GM18861 (cell line): Measurements from ENCODE around the gene CCDC198.

ENCODE experiments used
- ATAC-seq: cut with Tn5 transposase; IDR thresholded peaks from one replicate; pipeline ENCODE4 v1.9.1; 2021; ENCODE audit not compliant: unreplicated experiment

Gene CCDC198, protein sequence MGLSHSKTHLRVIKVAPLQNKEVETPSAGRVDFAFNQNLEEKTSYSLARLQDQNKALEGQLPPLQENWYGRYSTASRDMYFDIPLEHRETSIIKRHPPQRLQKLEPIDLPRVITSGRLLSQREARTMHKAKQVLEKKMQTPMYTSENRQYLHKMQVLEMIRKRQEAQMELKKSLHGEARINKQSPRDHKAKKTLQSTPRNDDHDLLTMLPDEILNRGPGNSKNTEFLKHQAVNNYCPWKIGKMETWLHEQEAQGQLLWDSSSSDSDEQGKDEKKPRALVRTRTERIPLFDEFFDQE

DNA sequence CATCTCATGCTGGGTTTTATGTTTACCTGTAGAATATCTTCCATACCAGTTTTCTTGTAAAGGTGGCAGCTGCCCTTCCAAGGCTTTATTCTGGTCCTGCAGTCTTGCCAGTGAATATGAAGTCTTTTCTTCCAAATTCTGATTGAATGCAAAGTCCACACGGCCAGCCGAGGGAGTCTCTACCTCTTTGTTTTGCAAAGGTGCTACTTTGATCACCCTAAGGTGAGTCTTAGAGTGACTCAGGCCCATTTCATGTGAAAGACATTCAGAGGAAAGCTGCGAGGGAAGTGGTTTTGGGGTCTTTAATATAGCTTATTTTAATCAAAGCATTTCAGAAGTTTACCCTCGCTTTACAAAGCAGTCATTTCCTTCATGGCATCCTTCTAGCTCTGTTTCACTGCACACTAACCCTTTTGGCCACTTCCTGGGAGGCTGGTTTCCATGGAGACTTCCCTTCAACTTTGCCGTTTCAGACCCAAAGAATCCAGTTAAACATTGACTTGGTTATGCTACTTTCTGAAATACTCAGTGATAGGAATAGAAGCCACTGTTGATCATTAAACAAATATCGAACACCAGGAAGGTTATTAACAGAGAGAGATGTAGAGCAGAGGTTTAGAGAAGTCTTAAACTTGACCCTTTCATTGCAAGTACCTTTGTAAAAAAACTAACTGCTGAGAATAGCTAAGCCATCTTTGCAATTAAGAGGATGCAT is at the start of gene CCDC198:
TSS of gene CCDC198 (minus strand) at position 391 of the 715 bp plus-strand sequence. CDS start at position 249, 142 bp downstream.
- ATAC-seq, result peak; percentile 85

DNA sequence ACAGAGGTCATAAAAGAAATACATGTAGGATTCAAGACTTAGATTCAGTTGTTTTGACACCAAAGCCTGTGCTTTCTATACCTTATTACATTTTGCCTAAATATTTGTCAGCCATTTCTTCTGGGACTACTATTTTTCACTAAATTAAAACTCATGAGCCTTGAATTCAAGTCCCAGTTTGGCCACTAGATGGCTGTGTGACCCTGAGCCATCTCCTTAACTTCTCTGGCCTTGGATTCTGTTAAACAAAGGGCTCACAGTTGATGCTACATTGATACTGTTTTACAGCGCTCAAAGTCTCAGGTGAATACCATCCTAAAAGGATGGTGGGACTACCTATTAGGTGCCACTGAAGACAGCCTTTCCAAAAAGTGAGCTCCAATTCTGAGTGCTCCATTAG is 39.6 kb upstream of the CCDC198 start:
- peak; percentile 56 for ATAC-seq

DNA sequence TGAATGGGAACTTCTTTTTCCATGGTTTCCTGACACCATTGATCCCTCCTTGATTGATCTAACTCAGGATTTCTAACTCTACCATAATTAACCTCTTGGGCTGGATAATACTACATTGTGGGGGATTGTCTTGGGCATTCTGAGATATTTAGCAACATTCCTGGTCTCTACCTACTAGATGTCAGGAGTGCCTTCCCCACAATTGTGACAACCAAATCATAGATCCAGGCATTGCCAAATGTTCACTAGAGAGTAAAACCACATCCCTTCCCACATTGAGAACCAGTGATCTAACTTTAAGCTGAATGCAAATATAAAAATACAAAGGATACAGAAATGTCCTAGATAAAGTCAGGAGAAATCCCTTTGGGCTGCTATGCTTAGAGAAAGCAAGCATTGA is 36.9 kb upstream of the CCDC198 start:
- no peak for ATAC-seq

DNA sequence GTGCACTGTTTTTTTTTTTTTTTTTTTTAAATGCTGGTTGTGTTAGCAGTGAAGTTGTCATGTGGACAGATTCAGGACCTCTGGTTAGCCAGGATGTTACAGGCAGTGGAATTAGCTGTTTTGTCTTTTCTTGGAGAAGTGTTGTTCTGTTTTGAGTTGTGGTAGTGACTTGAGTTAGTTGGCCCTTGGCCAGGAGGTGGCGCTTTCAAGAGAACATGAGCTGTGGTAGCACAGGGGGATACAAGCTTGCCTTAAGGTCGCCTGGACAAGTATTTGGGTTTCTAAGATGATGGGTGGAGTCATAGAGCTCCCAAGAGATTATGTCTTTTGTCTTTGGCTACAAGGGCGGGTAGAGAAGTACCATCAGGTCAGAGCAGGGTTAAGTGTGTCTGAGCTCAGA is 33.3 kb upstream of the CCDC198 start:
- no peak for ATAC-seq

DNA sequence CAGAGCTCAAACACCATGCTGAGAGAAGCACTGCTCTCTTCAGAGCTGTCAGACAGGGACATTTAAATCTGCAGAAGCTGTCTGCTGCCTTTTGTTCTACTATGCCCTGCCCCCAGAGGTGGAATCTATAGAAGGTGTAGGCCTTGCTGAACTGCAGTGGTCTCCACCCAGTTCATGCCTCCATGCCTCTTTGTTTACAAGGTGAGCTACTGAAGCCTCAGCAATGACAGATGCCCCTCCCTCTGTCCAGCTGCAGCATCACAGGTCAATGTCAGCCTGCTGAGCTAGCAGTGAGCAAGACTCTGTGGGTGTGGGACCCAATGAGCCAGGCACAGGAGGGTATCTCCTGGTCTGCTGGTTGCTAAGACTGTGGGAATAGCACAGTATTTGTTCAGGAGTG is 25.4 kb upstream of the CCDC198 start:
- no peak for ATAC-seq

DNA sequence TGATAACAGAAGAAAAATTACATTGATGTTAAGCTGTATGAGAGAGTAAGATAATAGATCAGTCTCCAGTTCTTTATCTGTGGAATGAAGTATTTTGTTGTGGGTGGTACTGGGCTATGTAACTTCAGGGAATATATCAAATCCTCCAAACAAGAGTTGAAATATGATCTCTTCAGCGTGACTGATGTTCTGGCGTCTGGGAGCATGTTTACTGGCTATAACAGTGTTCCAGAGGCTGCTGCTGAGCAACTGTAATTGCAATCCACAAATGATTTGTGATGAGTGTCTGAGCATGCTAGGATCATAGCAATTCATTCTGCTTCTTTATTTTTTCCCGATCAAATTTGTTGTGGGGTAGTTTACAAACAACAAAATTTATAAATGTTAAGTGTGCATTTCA is 18.6 kb upstream of the CCDC198 start:
- ATAC-seq, result no peak

DNA sequence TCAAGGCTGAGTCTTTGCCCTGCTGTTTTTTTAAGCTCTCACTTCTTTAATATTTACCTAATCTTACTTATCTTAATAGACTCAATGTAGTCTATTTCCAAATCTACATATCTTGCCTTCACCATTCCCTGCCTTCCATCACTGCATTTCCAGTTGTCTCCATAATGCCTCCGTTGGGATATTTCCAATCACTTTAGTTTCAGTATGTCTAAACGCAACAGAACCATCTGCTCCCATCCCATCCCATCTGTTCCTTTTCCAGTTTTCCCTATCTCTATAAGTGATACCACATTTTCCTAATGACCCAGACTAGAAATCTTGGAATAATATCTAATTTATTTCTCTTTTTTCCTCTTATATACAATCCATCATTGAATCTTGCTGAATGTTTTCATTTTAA is 15.1 kb upstream of the CCDC198 start:
- ATAC-seq, result no peak

DNA sequence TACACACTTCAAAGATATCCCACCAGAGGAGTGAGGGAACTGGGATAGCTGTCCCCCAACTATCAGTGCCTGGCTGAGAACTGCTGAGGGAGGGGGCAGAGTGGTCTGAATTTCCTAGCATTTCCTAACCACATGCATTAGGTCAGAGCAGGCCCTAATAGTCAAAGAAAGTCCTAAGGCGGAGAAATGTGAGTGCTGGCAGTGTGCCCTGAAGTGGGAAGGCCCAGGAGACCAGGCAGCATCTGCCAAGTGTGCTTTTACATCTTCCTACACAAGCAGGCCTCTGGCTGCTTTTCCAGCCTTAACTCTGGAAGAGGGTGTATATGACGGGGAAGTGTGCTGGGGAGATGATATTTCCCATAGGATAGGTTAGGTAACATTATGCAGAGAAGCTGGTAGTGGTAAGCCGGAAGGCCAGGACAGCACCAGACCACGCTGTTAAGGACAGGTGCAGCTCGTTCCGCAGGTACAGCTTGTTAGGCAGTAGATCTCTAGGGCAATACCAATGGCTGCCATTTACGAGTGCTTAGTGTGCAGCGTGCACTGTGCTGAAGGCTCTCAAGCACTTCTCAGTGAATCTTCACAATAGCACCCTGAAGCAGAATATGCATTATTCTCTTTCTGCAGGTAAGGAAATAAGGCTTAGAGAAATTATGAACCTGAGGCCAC is 9.1 kb upstream of the CCDC198 start:
- no peak for ATAC-seq

DNA sequence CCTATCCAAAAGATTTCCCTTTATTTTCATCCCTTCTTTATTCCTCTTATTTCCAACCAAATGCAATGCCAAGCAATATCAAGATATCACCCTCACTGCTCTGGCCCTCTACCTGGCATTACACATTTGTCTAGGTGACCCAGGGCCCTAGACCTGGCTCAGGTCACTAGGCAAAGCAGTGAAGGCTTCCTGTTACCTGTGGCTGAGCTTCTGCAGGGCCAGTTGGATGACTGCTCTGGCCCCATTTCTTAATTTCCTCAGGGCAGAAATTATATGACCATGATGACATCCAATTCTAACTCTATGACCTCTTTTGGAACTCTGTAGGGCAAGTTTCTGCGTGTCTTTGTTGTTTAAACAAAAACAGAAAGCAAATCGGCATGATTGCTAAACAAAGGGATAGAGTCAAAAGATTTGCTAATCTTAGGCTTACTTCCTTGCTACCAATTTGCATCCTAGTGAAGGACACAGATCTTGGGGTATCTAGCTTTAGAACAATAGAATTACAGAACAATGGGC is 7.4 kb upstream of the CCDC198 start:
- no peak for ATAC-seq

DNA sequence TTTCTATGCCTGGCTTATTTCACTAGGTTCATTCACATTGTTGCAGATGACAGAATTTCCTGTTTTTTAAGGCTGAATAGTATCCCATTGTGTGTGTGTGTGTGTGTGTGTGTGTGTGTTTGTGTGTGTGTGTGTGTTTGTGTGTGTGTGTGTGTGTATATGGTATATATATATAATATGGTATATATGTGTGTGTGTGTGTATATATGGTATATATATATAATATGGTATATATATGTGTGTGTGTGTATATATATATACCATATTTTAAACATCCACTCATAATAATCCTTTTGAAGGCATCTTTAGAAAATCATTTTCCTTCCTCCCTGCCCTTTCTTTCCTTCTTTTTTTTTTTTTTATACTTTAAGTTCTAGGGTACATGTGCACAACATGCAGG is 5.0 kb upstream of the CCDC198 start:
- ATAC-seq, result no peak

DNA sequence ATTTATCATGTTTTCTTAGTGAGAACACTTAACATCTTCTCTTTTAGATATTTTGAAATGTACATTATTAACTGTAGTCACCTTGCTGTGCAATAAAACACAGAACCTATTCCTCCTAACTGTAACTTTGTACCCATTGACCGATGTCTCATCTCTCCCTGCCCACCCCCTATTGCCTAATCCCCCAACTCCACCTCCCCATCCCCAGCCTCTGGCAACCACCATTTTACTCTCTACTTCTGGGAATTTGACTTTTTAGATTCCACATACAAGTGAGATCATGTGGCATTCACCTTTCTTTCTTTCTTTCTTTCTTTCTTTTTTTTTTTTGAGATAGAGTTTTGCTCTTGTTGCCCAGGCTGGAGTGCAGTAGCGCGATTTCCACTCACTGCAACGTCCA is 4.4 kb upstream of the CCDC198 start:
- ATAC-seq, result no peak

DNA sequence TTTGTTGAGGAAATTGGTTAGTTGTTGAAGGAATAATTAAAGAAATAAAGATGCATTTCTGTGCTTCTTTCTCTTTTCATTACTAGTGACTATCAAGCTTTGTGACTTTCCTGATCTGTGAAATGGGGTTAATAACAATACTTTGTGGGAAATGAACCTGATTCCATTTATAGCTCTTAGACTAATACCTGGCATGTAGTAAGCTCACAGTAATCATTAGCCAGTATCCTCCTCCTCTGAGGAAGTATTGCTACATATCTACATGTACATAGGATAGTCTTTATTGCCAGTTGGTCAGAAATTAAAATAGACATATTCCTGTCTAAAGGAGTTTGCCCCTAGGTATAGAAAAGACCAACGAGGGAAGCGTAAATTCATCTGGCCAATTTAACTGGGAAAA is 1.8 kb upstream of the CCDC198 start:
- ATAC-seq, result peak; percentile 25

DNA sequence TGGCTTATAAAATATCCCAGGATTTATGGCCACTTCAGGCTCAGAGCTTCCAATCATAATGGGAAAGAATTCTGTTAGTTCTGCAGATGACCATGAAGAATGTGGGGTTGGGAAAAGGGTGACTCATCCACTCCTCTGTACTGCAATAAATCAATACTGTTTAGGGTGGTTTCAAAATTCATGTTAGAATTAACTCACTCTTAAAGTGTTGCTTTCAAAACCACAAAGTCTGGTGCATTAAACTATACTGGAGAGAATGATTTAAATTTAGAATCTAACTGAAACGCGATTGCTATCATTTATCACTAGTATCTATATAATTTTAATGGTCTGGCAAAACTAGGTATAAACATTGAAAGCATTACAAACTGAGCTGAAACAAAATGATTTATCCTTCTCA is 798 bp downstream of the CCDC198 start:
- ATAC-seq, result no peak

DNA sequence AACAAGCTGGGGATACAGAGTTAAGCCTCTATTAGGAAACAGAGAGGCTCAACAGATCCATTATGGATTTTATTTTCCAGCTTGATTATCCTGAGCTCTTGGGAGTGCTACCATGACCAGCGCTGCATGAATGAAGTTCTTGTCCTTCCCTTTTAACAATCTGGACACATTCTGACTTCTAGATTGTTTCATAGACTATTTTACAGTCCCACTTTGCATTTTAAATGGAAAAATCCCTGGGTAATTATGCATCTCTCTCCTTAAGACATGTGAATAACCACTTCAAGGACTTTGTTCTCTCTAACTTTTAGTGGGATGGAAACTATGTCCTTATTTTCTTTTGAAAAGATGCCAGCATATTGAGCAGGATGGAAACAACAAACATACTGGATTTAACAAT is 2.0 kb downstream of the CCDC198 start:
- no peak for ATAC-seq

DNA sequence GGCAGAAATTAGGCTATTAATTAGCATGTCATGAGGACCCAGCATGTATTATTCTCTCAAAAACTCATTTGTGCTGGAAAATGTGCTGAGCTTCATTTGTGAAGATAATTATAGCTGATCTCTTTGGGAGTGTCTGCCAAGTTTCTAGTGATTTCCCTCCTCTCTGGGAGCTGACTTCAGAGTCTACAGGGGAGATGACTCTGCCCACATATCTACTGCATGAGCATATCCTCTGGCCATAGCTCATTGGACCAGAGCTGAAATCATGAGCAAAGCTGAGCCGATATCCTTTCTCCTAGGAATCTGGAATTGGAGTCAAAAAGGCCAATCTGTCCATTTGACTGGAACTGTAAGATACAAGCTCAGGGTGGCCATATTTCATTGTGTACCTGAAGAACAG is 5.9 kb downstream of the CCDC198 start:
- ATAC-seq, result no peak

DNA sequence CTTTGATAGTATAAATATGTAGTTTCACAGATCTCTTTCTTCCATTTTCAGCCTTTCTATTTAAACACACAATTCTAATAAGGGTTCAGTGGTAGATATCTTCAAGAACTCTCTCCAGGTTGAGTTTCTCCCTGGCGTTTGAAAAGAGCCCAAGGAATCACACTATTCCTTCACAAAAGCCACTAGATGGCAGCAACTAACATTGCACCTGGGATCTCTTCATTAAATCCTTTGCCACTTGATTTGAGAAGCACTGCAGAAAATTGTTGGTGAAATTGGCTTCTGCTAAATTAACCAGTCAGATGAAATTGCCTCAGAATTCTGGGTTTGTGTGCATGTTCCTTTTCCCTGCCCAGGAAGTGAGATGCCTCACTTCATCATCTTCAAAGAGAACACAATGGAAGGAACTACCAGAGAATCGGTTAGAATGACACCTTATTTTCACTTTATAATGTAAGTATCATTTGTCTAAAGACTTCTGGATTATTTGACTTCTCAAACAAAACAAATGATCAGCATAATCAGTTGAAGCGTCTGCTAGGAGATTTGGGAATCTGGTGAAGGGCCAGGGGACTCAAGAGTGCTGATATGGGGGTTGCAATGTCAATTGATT is 6.8 kb downstream of the CCDC198 start:
- ATAC-seq, result no peak

DNA sequence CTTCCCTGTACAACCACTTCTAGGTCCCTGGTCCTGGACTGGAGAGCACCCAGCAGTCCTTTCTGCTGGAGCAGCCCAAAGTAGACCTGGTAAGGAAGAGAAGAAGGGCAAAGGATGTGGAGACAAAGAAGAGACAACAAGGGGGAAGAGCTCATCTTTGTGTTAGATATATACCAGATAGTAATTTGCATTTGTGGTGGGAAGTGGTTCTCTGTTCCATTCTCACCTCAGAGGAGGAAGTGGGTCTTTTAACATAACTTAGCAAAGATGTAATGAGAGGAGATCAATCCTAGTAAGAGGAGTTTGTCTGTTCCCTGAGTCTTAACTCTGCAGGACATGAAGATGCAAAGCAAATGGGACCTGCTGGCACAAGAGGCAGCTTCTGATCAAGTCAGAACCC is 8.0 kb downstream of the CCDC198 start:
- peak; percentile 96 for ATAC-seq

DNA sequence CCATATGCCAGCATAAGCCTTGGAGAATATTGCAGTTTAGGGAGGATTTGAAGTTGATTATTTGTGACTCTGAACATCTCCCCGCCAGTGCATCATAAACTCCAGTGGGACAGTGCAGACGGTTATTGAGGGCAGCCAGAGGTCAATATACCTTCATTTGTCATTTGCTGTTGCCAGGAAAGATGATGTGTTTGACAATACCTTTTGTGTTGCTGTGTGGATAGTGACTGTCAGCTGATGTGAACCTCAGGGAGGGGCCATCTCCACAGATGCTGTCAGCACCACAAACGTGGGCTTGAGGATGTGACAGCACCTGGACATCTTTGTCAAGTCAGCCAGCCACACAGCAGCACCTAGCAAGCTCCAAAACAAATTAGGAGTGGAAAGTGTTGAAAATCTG is 11.5 kb downstream of the CCDC198 start:
- no peak for ATAC-seq

DNA sequence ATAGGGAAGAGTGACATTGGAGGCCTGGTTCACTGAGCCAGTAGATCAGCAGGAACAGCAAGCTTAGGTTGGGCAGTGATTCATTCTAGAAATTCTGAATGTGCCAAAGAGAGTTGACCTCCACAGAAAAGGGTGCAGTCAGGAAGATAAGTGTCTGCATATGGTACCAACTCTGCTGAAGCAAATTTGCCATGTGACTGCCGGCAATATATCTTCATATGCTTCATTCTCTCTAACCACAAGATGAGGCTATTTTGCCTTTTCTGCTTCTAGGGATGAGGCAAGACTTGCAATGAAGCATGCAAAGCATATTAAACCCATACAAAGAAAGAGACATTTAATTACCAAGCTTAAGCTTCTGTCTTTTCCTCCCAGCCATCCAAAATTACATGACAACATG is 13.6 kb downstream of the CCDC198 start:
- ATAC-seq, result no peak

DNA sequence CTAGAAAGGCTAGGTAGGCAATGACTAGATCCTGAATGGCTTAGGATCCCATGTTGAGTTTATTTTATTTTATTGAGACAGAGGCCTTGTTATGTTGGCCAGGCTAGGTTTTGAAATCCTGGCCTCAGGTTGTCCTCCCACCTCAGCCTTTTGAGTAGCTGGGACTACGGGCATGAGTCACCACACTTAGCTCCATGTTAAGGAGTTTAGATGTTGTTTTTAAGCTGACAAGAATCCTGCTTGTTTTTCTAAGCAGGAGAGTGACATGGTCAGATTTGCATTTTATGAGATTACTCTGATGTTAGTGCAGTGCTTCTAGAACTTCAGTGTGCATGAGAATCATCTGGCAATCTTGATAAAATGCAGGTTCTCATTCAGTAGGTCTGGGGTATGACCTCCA is 14.5 kb downstream of the CCDC198 start:
- ATAC-seq, result no peak

DNA sequence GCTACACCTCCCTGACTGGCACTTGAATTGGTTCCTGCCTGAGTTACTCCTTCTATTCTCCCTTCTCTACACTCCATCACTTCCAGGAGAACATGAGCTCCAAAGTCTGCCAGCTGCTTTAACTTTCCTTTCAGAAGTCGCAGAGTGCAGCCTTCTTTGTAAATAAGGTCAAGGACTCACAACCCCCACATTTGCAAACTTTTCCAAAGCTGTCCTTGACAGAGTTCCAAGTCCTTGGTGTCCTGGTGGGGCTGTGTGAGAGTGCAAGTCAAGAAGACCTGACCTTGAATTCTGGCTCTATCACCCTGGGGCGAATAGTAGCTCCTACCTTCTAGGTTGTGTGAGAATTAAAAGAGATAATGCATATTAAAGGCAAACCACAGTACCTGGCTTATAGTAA is 15.6 kb downstream of the CCDC198 start:
- ATAC-seq, result no peak

DNA sequence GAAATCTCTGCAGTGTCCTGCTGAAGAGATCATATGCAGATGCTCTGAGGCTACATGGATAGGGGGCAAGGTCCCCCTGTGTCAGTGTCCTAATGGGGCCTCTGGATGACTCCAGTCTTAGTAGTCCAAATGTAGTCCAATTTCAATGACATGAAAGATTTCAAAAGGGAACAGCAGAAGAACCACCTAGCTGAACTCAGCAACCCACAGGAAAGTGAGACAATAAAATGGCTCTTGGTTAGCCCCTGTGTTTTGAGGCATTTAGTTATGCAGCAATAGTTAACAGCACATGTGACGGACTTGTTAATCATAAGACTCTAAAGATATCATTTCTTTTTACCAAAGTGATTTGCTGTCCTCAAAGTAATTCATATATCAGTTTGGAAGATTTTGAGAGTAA is 22.7 kb downstream of the CCDC198 start:
- no peak for ATAC-seq
